Activated naive CD8-positive, alpha-beta T cell treated with anti-CD3 and anti-CD28 coated beads for 36 hours (primary cell): ENCODE results near the gene DUSP28. TPM values are rescaled to one million over a fixed set of nuclear protein-coding genes. Genes with fewer than 3 reads are reported as not detected.
A peak's percentile ranks its signal among the peaks of the same experiment; 100 is the strongest.
"Not testable (repeated sequence)": the region's sequence is repeated elsewhere in the genome, so short reads cannot be mapped to it uniquely, and the experiment has no call there.

Experiments used
- DNase-seq: peaks from one replicate; pipeline ENCODE4 v3.0.0; 2021
- H3K27ac Mint-ChIP-seq: one replicate; pipeline ENCODE4 v1.8.0; 2022; ENCODE audit warnings: mild to moderate bottlenecking, moderate library complexity, mixed read lengths
- H3K27me3 Mint-ChIP-seq: one replicate; pipeline ENCODE4 v1.8.0; 2022; ENCODE audit warnings: mild to moderate bottlenecking, mixed read lengths
- H3K36me3 Mint-ChIP-seq: one replicate; pipeline ENCODE4 v1.8.0; 2021; ENCODE audit warnings: mild to moderate bottlenecking, mixed read lengths
- H3K4me1 Mint-ChIP-seq: one replicate; pipeline ENCODE4 v1.8.0; 2021; ENCODE audit warnings: mixed read lengths
- H3K4me3 Mint-ChIP-seq: one replicate; pipeline ENCODE4 v1.8.0; 2022; ENCODE audit warnings: mild to moderate bottlenecking, moderate library complexity, mixed read lengths
- H3K9me3 Mint-ChIP-seq: one replicate; pipeline ENCODE4 v1.8.0; 2022; ENCODE audit warnings: mixed read lengths
- total RNA-seq, 2 experiments: library from RNA; stranded (reverse); gene quantifications; one replicate each; pipeline ENCODE4 v1.2.3, GENCODE V29; 2021

The DUSP28 gene
- total RNA-seq, 2 experiments from 2014 or later = 6.7 to 6.9 TPM

DNA sequence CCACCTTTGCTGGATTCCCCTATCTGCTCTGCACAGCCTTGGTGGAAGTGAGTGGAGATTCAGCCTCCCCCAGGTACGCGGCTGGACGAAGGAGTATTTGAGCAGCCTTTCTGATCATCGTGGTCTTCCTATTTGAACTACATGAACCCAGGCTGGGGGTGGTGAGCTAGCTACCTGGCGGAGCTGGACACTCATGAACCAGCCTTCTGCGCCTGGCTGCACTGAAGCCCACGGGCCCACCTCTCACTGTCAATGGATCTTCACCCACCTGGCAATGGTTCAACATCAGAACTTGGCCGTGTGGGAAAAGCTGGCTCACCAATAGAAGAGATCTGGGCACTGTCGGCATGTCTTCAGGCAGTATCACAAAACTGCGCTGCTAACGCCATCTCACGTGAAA lies 37.8 kb upstream of the DUSP28 start:
- H3K36me3 Mint-ChIP-seq = peaks cover 59% of the 10 kb centered on the region
- H3K9me3 Mint-ChIP-seq = peaks cover 25% of the 10 kb centered on the region
- no peak overlapping the region for H3K27ac Mint-ChIP-seq
- H3K4me1 Mint-ChIP-seq = peaks cover 3% of the 10 kb centered on the region
- no peak overlapping the region for H3K4me3 Mint-ChIP-seq
- no peak for DNase-seq
- no peaks in the 10 kb centered on the region for H3K27me3 Mint-ChIP-seq

GRCh38 chr2:240523451-240524281 lies 36.5 kb upstream of the DUSP28 start:
- H3K27ac Mint-ChIP-seq = no peak overlapping the region
- peaks cover 3% of the 10 kb centered on the region for H3K4me1 Mint-ChIP-seq
- H3K36me3 Mint-ChIP-seq = peaks cover 68% of the 10 kb centered on the region
- no peaks in the 10 kb centered on the region for H3K27me3 Mint-ChIP-seq
- H3K9me3 Mint-ChIP-seq = peaks cover 25% of the 10 kb centered on the region
- DNase-seq = no peak
- H3K4me3 Mint-ChIP-seq = no peak overlapping the region

GRCh38 chr2:240524963-240525718 lies 35.0 kb upstream of the DUSP28 start:
- Mint-ChIP-seq H3K27me3 (no peaks in the 10 kb centered on the region), H3K9me3 (peaks cover 27% of the 10 kb centered on the region), H3K27ac (peak overlapping the region; percentile 27), H3K4me1 (peaks cover 3% of the 10 kb centered on the region), H3K36me3 (peaks cover 82% of the 10 kb centered on the region), H3K4me3 (no peak overlapping the region)
- DNase-seq = no peak

GRCh38 chr2:240525802-240526201 lies 34.4 kb upstream of the DUSP28 start:
- DNase-seq = no peak
- Mint-ChIP-seq H3K4me1 (peaks cover under 1% of the 10 kb centered on the region), H3K27me3 (no peaks in the 10 kb centered on the region), H3K4me3 (no peak overlapping the region), H3K9me3 (peaks cover 27% of the 10 kb centered on the region), H3K36me3 (peaks cover 84% of the 10 kb centered on the region), H3K27ac (no peak overlapping the region)

GRCh38 chr2:240526521-240526920 lies 33.6 kb upstream of the DUSP28 start:
- H3K27ac Mint-ChIP-seq = no peak overlapping the region
- H3K27me3 Mint-ChIP-seq = no peaks in the 10 kb centered on the region
- DNase-seq = no peak
- H3K36me3 Mint-ChIP-seq = peaks cover 89% of the 10 kb centered on the region
- H3K4me3 Mint-ChIP-seq = no peak overlapping the region
- H3K4me1 Mint-ChIP-seq = no peaks in the 10 kb centered on the region
- H3K9me3 Mint-ChIP-seq = peaks cover 33% of the 10 kb centered on the region

GRCh38 chr2:240527153-240527750 lies 32.9 kb upstream of the DUSP28 start:
- Mint-ChIP-seq H3K27me3 (no peaks in the 10 kb centered on the region), H3K9me3 (peaks cover 40% of the 10 kb centered on the region), H3K4me3 (no peak overlapping the region), H3K4me1 (no peaks in the 10 kb centered on the region), H3K36me3 (peaks cover 89% of the 10 kb centered on the region), H3K27ac (no peak overlapping the region)
- no peak for DNase-seq

GRCh38 chr2:240528406-240529040 lies 31.6 kb upstream of the DUSP28 start:
- H3K4me1 Mint-ChIP-seq = no peaks in the 10 kb centered on the region
- no peak overlapping the region for H3K4me3 Mint-ChIP-seq
- no peak overlapping the region for H3K27ac Mint-ChIP-seq
- DNase-seq = no peak
- H3K36me3 Mint-ChIP-seq = peaks cover 86% of the 10 kb centered on the region
- peaks cover 46% of the 10 kb centered on the region for H3K9me3 Mint-ChIP-seq
- no peaks in the 10 kb centered on the region for H3K27me3 Mint-ChIP-seq

GRCh38 chr2:240529344-240529999 lies 30.7 kb upstream of the DUSP28 start:
- Mint-ChIP-seq H3K4me1 (no peaks in the 10 kb centered on the region), H3K4me3 (no peak overlapping the region), H3K27ac (peak overlapping the region; percentile 10), H3K9me3 (peaks cover 44% of the 10 kb centered on the region), H3K36me3 (peaks cover 86% of the 10 kb centered on the region), H3K27me3 (no peaks in the 10 kb centered on the region)
- no peak for DNase-seq

- H3K4me1 Mint-ChIP-seq = no peaks in the 10 kb centered on the region
- peaks cover 87% of the 10 kb centered on the region for H3K36me3 Mint-ChIP-seq
- H3K9me3 Mint-ChIP-seq = peaks cover 38% of the 10 kb centered on the region
- H3K4me3 Mint-ChIP-seq = no peak overlapping the region
- no peak overlapping the region for H3K27ac Mint-ChIP-seq
- no peaks in the 10 kb centered on the region for H3K27me3 Mint-ChIP-seq
- DNase-seq = no peak
Measured at GRCh38 chr2:240530181-240530580, 30.0 kb upstream of the DUSP28 start.

DNA sequence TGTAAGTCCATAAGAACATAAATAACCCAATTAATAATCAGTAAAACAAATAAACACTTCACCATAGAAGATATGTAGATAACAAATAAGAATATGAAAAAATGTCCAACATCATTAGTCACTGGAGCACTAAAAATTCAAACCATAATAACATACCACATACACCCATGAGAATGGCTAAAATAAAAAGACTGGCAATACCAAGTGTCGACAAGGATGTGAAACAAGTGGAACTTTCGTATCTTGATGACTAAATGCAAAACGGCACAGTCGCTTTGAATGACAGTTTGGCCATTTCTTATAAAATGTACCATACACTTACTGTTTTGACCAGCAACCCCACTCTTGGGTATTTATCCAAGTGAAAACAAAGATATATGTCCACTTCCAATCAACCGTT lies 29.1 kb upstream of the DUSP28 start:
- no peak overlapping the region for H3K27ac Mint-ChIP-seq
- no peak overlapping the region for H3K4me3 Mint-ChIP-seq
- no peaks in the 10 kb centered on the region for H3K27me3 Mint-ChIP-seq
- H3K4me1 Mint-ChIP-seq = no peaks in the 10 kb centered on the region
- DNase-seq = no peak
- H3K9me3 Mint-ChIP-seq = peaks cover 32% of the 10 kb centered on the region
- peaks cover 86% of the 10 kb centered on the region for H3K36me3 Mint-ChIP-seq

- Mint-ChIP-seq H3K4me1 (no peaks in the 10 kb centered on the region), H3K27me3 (no peaks in the 10 kb centered on the region), H3K4me3 (no peak overlapping the region), H3K36me3 (peaks cover 81% of the 10 kb centered on the region), H3K27ac (no peak overlapping the region), H3K9me3 (peaks cover 28% of the 10 kb centered on the region)
- DNase-seq = no peak
Measured at GRCh38 chr2:240532031-240532775, 28.0 kb upstream of the DUSP28 start.

DNA sequence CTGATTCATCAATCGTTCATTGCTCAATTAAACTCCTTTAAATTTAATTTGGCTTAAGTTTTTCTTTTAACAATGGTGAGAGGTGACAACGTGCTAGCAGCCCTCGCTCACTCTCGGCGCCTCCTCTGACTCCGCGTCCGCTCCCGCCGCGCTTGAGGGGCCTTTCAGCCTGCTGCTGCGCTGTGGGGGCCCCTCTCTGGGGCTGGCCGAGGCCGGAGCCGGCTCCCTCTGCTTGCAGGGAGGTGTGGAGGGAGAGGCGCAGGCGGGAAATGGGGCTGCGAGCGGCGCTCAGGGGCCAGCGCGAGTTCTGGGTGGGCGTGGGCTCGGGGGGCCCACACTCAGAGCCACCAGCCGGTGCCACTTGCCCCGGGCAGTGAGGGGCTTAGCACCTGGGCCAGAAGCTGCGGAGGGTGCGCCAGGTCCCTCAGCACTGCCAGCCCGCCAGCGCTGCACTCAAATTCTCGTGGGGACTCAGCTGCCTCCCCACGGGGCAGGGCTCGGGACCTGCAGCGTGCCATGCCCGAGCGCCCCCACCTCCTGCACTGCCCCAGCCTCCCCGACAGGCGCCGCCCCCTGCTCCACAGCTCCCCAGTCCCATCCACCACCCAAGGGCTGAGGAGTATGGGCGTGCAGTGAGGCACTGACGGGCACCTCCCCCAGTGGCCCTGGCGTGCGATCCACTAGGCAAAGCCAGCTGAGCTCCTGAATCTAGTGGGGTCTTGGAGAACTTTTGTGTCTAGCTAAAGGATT lies 22.0 kb upstream of the DUSP28 start:
- no peak overlapping the region for H3K4me3 Mint-ChIP-seq
- H3K27me3 Mint-ChIP-seq = no peaks in the 10 kb centered on the region
- no peak overlapping the region for H3K27ac Mint-ChIP-seq
- H3K36me3 Mint-ChIP-seq = peaks cover 59% of the 10 kb centered on the region
- peaks cover 2% of the 10 kb centered on the region for H3K4me1 Mint-ChIP-seq
- peaks cover 4% of the 10 kb centered on the region for H3K9me3 Mint-ChIP-seq
- no peak for DNase-seq

DNA sequence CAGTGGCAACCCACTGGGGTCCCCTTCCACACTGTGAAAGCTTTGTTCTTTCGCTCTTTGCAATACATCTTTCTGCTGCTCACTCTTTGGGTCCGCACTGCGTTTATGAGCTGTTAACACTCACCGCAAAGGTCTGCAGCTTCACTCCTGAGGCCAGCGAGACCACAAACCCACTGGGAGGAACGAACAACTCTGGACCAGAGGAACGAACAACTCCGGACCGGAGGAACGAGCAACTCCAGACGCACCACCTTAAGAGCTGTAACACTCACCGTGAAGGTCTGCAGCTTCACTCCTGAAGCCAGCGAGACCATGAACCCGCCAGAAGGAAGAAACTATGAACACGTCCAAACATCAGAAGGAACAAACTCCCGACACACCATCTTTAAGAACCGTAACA lies 21.1 kb upstream of the DUSP28 start:
- H3K27me3 Mint-ChIP-seq, H3K4me1 Mint-ChIP-seq, DNase-seq, H3K27ac Mint-ChIP-seq, H3K4me3 Mint-ChIP-seq, H3K9me3 Mint-ChIP-seq: not testable (repeated sequence)
- peaks cover 57% of the 10 kb centered on the region for H3K36me3 Mint-ChIP-seq
